HG03432 (cell line): ENCODE results near the gene EPN1.
"Not testable (repeated sequence)": the region's sequence is repeated elsewhere in the genome, so short reads cannot be mapped to it uniquely, and the experiment has no call there.

Experiments
- ATAC-seq: cut with Tn5 transposase; IDR thresholded peaks from one replicate; pipeline ENCODE4 v1.9.1; 2021; ENCODE audit warnings: mild to moderate bottlenecking, moderate library complexity; ENCODE audit not compliant: unreplicated experiment

EPN1 gene

GRCh38 chr19:55716531-55716930 is 41.5 kb downstream of the EPN1 start:
- no peak for ATAC-seq

DNA sequence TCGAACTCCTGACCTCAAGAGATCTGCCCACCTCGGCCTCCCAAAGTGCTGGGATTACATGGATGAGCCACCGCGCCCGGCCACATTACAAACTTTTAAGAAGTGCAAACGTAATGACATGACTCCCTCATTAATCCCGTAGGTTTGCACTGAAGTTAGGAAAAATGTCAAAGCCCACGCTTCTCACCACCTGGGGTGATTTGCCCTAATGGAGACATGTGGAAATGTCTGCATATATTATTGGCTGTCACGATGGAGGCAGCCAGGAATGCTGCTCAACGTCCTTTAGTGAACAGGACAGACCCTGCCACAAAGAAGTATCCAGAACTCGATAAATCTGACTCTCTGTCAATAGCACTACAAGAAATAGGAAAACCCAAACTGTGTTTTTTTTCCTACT is 42.2 kb downstream of the EPN1 start:
- ATAC-seq, result no peak

DNA sequence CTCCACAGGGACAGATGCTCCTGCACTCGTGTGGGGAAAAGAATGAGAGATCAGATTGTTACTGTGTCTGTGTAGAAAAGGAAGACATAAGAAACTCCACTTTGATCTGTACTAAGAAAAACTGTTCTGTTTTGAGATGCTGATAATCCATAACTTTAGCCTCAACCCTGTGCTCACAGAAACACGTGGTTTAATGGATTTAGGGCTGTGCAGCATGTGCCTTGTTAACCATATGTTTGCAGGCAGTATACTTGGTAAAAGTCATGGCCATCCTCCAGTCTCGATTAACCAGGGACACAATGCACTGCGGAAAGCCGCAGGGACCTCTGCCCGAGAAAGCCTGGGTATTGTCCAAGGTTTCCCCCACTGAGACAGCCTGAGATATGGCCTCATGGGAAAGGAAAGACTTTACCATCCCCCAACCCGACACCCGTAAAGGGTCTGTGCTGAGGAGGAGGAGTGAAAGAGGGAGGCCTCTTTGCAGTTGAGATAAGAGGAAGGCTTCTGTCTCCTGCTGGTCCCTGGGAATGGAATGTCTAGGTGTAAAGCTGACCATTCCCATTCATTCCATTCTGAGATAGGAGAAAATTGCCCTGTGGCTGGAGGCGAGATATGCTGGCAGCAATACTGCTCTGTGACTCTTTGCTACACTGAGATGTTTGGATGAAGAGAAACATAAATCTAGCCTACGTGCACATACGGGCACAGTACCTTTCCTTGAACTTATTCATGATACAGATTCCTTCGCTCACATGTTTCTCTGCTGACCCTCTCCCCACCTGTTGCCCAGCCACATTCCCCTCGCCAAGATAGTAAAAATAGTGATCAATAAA is 43.1 kb downstream of the EPN1 start:
- ATAC-seq, result not testable (repeated sequence)

DNA sequence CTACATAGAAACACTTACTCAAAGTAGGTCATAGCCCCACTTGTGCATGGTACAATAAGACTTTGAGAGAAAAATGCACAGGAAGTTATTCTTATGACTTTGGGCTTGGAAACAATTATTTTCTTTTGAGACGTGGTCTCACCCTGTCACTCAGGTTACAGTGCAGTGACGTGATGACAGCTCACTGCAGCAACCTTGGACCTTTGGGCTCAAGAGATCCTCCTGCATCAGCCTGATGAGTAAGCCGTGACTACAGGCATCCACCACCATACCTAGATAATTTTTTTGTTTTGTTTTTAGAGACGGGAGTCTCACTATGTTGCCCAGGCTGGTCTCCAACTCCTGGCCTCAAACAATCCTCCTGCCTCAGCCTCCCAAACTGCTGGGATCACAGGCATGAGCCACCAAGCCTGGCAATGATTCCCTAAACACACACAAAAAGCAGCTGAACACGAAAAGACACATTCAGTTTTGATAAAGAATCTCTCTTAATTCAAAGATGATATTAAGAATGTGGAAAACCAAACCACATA is 45.3 kb downstream of the EPN1 start:
- no peak for ATAC-seq

- ATAC-seq, result no peak
Measured at GRCh38 chr19:55720801-55721200, 45.8 kb downstream of the EPN1 start.

DNA sequence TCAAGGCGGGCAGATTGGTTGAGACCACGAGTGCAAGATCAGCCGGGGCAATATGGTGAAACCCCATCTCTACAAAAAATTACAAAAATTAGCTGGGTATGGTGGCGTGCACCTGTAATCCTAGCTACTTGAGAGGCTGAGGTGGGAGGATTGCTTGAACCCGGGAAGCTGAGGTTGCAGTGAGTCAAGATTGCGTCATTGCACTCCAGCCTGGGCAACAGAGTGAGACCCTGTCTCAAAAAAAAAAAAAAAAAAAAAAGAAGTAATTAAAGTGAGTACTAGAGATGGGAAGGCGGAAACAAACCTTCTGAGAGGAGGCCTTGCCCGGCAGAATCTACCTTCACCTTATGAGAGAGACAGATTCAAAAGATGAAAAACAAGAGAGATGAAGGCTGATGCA is 48.5 kb downstream of the EPN1 start:
- no peak for ATAC-seq

GRCh38 chr19:55730378-55730777 is 55.4 kb downstream of the EPN1 start:
- ATAC-seq, result not testable (repeated sequence)

DNA sequence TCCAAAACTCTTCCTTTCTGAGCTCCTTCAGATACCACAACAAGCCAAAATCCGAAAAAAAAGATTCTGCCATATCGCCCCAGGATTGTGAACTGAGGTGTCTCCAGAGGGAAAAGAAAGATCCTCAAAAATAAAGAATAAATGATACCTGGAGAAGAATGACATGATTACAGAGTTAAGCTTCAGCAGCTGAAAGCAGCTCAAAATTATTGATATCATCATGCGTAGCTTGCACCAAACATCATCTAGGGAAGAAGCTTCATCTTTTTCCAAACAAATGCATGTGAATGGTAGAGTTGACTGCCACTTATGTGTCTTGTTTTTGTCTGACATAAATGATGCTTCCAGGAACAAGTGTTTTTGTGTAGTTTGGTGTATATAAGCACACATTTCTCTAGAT is 63.3 kb downstream of the EPN1 start, which contains the start of gene NLRP9:
Gene NLRP9 (minus strand): TSS at position 101 of the 400 bp plus-strand sequence. CDS start 28 bp downstream, at position 73.
- no peak for ATAC-seq

DNA sequence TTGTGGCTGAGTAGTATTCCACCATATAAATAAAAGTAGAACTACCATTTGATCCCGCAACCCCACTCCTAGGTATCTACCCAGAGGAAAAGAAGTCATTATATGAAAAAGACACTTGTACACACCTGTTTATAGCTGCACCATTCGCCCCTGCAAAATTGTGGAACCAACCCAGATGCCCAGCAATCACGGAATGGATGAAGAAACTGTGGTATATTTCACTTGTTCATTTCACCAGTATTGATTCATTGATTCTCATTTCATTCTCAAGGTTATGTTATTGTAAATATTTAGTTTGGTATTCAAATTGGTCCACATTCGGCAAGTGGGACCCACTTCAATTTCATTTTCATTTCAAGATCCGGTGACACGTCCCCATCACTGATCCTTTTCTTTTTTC is 75.7 kb downstream of the EPN1 start:
- no peak for ATAC-seq

DNA sequence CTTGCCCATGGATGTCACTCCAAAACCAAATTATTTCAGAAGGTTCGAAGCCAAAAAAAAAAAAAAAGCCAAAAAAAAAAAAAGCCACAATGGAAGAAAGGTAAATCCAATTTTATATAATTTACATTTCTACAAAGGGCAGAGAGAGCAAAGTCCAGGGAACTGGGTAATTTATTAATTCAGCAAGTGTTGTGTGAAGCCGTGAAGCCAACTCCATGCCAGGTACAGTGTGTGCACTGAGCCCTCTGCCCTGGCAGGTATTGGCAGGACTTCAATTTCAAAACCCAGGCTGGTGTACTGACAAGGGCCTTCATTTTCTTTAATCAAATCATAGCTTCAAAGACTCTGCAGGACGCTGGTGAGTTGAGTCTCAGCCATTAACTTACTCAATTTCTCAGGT is 78.4 kb downstream of the EPN1 start:
- no peak for ATAC-seq

DNA sequence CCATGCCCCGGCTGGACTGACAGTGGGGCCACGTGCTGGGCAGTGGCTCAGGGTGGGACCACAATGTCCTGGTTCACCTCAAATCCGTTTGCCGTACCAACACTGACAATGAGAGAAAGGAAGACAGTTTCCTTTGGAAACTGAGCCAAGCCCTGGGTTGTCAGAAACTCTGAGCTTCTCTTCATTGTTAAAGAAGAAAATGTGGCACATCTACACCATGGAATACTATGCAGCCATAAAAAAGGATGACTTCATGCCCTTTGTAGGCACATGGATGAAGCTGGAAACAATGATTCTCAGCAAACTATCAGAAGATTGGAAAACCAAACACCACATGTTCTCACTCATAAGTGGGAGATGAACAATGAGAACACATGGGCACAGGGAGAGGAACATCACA is 81.8 kb downstream of the EPN1 start:
- ATAC-seq, result not testable (repeated sequence)

DNA sequence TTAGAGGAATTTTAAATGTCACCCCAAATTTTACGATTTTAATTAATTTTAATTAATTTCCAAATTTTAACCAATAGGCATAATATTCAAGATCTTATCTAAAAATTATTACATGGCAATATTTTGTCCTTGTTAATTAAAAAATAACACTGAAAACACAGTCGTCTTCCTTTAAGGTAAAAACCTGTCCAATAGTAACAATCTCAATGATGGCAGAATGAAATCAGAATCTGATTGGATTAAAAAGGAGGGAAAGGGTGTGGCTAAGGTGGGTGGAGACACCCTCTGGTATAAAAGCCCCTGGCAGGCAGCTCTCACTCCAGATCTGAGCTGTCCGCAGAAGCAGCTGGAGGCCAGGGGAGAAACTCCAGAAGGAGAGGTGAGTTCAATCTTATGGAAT is 83.8 kb downstream of the EPN1 start, which contains the start of gene RFPL4A:
Gene RFPL4A (plus strand): TSS at position 301 of the 400 bp plus-strand sequence. CDS start 2,704 bp downstream, outside the sequence.
- not testable (repeated sequence) for ATAC-seq
